Measurements from ENCODE around the gene UBFD1.
"Not testable (repeated sequence)": the region's sequence is repeated elsewhere in the genome, so short reads cannot be mapped to it uniquely, and the experiment has no call there.

The UBFD1 gene

DNA sequence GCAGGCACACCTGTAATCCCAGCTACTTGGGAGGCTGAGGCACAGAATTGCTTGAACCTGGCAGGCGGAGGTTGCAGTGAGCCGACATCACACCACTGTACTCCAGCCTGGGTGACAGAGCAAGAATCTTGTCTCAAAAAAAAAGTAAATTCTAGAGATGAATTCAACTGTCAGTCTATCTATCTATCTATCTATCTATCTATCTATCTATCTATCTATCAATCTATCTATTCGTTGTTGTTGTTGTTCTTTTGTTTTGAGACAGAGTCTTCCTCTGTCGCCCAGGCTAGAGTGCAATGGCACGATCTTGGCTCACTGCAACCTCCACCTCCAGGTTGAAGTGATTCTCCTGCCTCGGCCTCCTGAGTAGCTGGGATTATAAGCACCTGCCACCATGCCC lies 53.4 kb downstream of the UBFD1 start:
- not testable (repeated sequence) for DNase-seq

DNA sequence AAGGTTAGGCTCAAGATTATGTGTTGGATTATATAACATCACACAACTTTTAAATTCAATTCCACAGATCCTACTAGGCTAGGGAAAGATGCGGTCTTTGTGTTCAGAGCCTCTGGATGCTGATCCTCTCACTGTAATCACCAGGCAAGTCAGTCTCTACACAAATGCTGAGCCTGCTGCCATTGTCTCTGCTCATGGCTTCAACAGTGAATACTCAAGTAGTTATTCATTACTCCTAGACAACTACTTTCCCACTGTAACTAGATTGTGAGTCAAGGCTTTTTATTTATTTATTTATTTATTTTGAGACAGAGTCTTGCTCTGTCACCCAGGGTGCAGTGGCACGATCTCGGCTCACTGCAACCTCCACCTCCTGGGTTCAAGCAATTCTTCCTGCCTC lies 54.4 kb downstream of the UBFD1 start:
- no peak for DNase-seq

DNA sequence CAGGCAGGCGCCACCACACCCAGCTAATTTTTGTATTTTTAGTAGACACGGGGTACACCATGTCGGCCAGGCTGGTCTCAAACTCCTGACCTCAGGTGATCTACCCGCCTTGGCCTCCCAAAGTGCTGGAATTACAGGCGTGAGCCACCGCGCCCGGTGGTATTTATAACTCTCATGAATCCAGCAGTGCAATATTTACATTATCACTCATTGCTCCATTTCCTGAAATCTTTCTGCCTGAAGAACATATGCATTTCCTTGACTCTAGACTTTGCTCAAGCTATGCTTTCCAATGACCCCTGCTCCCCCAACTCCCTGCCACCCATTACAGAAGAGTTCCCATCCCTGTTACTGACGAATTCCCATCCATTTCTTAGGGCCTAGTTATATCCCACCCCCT lies 58.3 kb downstream of the UBFD1 start:
- DNase-seq = no peak
